OCI-LY3 (cell line): ENCODE data around the gene ARSI.

Experiments
- EZH2phosphoT487 ChIP-seq: fragments of 200-600 bp; shearing (Covaris generic); IDR thresholded peaks from 2 replicates; pipeline ENCODE4 v1.6.1; 2018; ENCODE audit warnings: antibody characterized with exemption, mixed run types, low read depth
- TF ChIP-seq, protein P1 (sequence below): fragments of 200-600, 300-600 bp; sonication (generic); IDR thresholded peaks from 2 replicates; pipeline ENCODE4 v1.5.1; 2014; ENCODE audit warnings: antibody characterized with exemption, low read length, low read depth

DNA sequence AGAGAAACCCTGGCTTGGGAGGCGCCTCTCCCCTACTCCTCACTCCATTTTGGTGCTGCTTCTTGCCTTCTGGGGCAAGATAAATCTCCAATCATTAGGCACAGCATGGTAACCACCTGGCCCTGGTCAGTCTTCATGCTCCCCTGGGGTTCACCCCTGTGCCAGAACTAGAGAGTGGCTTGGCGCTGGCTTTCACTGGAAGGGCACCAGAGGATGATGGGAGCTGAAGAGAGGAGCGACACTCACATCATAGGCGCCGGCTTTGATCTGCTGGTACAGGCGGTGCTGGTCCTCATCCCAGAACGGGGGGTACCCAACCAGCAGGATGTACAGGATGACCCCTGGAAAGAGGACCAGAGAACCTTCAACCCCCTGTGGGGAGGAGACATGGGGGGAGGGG is 51.2 kb downstream of the ARSI start:
- TF ChIP-seq, protein P1, sequence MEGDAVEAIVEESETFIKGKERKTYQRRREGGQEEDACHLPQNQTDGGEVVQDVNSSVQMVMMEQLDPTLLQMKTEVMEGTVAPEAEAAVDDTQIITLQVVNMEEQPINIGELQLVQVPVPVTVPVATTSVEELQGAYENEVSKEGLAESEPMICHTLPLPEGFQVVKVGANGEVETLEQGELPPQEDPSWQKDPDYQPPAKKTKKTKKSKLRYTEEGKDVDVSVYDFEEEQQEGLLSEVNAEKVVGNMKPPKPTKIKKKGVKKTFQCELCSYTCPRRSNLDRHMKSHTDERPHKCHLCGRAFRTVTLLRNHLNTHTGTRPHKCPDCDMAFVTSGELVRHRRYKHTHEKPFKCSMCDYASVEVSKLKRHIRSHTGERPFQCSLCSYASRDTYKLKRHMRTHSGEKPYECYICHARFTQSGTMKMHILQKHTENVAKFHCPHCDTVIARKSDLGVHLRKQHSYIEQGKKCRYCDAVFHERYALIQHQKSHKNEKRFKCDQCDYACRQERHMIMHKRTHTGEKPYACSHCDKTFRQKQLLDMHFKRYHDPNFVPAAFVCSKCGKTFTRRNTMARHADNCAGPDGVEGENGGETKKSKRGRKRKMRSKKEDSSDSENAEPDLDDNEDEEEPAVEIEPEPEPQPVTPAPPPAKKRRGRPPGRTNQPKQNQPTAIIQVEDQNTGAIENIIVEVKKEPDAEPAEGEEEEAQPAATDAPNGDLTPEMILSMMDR = no peak
- TF ChIP-seq EZH2phosphoT487 = no peak
